Measurements from ENCODE around the gene ARID4B. TPM values are rescaled to one million over a fixed set of nuclear protein-coding genes. Genes with fewer than 3 reads are reported as not detected.

ARID4B gene
- total RNA-seq, 1 donor from 2014 or later, result 68.8 TPM

- Mint-ChIP-seq H3K4me3 (ENCODE audit: low read depth) (no peak overlapping the region), H3K27ac (no peak overlapping the region), H3K36me3 (ENCODE audit: insufficient read depth) (no peaks in the 10 kb centered on the region), H3K27me3 (no peaks in the 10 kb centered on the region), H3K9me3 (ENCODE audit: low read depth) (no peaks in the 10 kb centered on the region), H3K4me1 (ENCODE audit: low read depth) (no peaks in the 10 kb centered on the region)
- no peak for DNase-seq (ENCODE audit: low spot score, unreplicated experiment)
- no peak for TF ChIP-seq CTCF (IDR thresholded peaks at IDR 0.05; ENCODE audit: unreplicated experiment)
Observed at GRCh38 chr1:235351898-235352297, 23.9 kb upstream of the ARID4B start.

GRCh38 chr1:235351441-235351840 is 23.5 kb upstream of the ARID4B start:
- H3K4me1 Mint-ChIP-seq (ENCODE audit: low read depth), result no peaks in the 10 kb centered on the region
- TF ChIP-seq CTCF (IDR thresholded peaks at IDR 0.05; ENCODE audit: unreplicated experiment), result no peak
- H3K36me3 Mint-ChIP-seq (ENCODE audit: insufficient read depth), result peaks cover 1% of the 10 kb centered on the region
- no peaks in the 10 kb centered on the region for H3K9me3 Mint-ChIP-seq (ENCODE audit: low read depth)
- H3K27ac Mint-ChIP-seq, result no peak overlapping the region
- no peaks in the 10 kb centered on the region for H3K27me3 Mint-ChIP-seq
- no peak overlapping the region for H3K4me3 Mint-ChIP-seq (ENCODE audit: low read depth)
- no peak for DNase-seq (ENCODE audit: low spot score, unreplicated experiment)

- Mint-ChIP-seq H3K27ac (no peak overlapping the region), H3K9me3 (ENCODE audit: low read depth) (no peaks in the 10 kb centered on the region), H3K27me3 (no peaks in the 10 kb centered on the region), H3K36me3 (ENCODE audit: insufficient read depth) (peaks cover 18% of the 10 kb centered on the region), H3K4me3 (ENCODE audit: low read depth) (no peak overlapping the region), H3K4me1 (ENCODE audit: low read depth) (peaks cover 3% of the 10 kb centered on the region)
- DNase-seq (ENCODE audit: low spot score, unreplicated experiment), result no peak
- TF ChIP-seq CTCF (IDR thresholded peaks at IDR 0.05; ENCODE audit: unreplicated experiment), result no peak
Observed at GRCh38 chr1:235343726-235344125, 15.7 kb upstream of the ARID4B start.

- H3K4me3 Mint-ChIP-seq (ENCODE audit: low read depth), result no peak overlapping the region
- peaks cover 3% of the 10 kb centered on the region for H3K4me1 Mint-ChIP-seq (ENCODE audit: low read depth)
- H3K27me3 Mint-ChIP-seq, result no peaks in the 10 kb centered on the region
- H3K36me3 Mint-ChIP-seq (ENCODE audit: insufficient read depth), result peaks cover 21% of the 10 kb centered on the region
- H3K27ac Mint-ChIP-seq, result no peak overlapping the region
- no peak for DNase-seq (ENCODE audit: low spot score, unreplicated experiment)
- TF ChIP-seq CTCF (IDR thresholded peaks at IDR 0.05; ENCODE audit: unreplicated experiment), result no peak
- H3K9me3 Mint-ChIP-seq (ENCODE audit: low read depth), result no peaks in the 10 kb centered on the region
Observed at GRCh38 chr1:235342471-235342870, 14.5 kb upstream of the ARID4B start.

GRCh38 chr1:235342039-235342438 is 14.1 kb upstream of the ARID4B start:
- Mint-ChIP-seq H3K36me3 (ENCODE audit: insufficient read depth) (peaks cover 21% of the 10 kb centered on the region), H3K4me3 (ENCODE audit: low read depth) (no peak overlapping the region), H3K9me3 (ENCODE audit: low read depth) (no peaks in the 10 kb centered on the region), H3K27me3 (no peaks in the 10 kb centered on the region), H3K27ac (no peak overlapping the region), H3K4me1 (ENCODE audit: low read depth) (peaks cover 3% of the 10 kb centered on the region)
- DNase-seq (ENCODE audit: low spot score, unreplicated experiment), result no peak
- TF ChIP-seq CTCF (IDR thresholded peaks at IDR 0.05; ENCODE audit: unreplicated experiment), result no peak

All from progenitor cell of endocrine pancreas (in vitro differentiated cells).